Putamen (tissue), 1 donor: ENCODE results near the gene ENPP7.

ENCODE experiments used
- DNase-seq: peaks from one replicate; pipeline ENCODE4 v3.0.0-alpha.2; 2016; ENCODE audit warnings: low spot score

Gene ENPP7

DNA sequence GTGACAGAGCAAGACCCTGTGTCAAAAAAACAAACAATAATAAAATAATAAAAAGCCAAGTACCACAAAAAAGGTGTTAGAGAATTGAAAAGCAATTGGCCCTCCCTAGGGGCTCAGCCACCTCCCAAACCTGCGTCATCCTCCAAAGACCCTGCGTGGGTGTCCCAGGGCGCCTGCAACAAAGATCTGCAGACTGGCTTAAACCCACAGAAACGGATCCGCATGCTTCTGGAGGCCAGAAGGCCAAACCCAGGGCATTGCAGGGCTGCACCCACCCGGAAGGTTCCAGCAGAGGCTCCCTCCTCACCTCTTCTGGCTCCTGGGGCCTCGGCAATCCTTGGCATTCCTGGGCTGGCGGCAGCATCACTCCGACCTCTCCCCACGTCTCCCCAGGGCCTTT, 1.5 kb downstream of the ENPP7 start:
- DNase-seq, result no peak

- DNase-seq, result no peak
These were observed 2.3 kb downstream of the ENPP7 start for GRCh38 chr17:79732804-79733691.

- no peak for DNase-seq
These were observed 2.9 kb downstream of the ENPP7 start for GRCh38 chr17:79733692-79734070.

- no peak for DNase-seq
These were observed 4.4 kb downstream of the ENPP7 start for GRCh38 chr17:79735096-79735495.

- no peak for DNase-seq
These were observed 6.5 kb downstream of the ENPP7 start for GRCh38 chr17:79737046-79737921.

- DNase-seq, result no peak
These were observed 7.3 kb downstream of the ENPP7 start for GRCh38 chr17:79737922-79738578.

GRCh38 chr17:79738643-79739042, 7.9 kb downstream of the ENPP7 start:
- no peak for DNase-seq

- no peak for DNase-seq
These were observed 8.7 kb downstream of the ENPP7 start for GRCh38 chr17:79739148-79740062.

DNA sequence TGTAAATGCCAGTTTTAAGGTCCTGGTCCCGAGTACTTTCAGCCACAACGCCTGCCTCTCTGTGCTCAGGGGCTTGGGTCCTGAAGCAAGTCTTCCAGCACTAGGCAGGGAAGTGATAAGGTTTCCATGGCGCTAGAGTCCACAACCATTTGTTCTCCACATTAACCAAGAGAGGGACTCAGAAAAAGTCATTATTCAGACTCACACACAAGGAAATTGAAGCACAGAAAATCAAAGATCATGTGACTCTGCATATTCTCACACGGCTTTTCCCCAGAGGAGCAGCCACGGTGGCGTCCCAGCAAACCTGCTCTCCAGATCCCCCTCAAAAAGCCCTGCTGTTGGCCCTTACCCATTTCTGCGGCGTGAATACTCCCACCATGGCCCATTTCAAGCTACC, 9.7 kb downstream of the ENPP7 start:
- no peak for DNase-seq

- DNase-seq, result no peak
These were observed 10.6 kb downstream of the ENPP7 start for GRCh38 chr17:79741401-79741750.

DNA sequence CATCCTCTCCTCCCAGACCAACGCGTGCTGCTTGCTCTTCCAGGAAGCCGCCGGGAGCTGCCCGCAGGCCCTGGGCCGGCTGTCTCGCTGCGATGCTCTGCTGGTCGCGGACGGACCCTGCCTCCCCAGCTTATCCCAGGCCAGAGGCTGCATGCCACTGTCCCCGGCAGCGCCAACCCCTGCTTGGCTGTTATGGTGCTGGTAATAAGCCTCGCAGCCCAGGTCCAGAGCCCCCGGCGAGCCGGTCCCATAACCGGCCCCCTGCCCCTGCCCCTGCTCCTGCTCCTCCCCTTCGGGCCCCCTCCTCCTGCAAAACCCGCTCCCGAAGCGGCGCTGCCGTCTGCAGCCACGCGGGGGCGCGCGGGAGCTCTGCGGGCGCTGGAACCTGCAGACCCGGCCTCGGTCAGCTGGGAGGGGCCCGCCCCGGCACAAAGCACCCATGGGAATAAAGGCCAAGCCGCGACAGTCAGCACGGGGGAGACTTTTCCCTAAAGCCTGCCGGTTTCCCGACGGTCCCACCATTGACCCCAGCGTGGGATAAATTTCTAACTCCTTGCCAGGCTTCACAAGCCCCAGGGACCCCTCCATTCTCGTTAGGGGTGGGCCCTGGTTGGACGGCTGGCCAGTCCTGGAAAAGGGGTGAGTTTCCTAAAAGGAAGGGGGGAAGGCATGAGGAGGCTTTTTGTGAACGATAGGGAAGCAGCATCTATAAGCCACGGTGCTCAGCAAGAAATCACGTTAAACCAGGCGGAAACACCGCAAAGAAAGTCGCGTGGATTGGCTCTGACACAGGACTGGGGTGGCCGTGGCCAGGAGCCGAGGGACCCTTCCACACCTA, 11.2 kb downstream of the ENPP7 start:
- DNase-seq, result peak; percentile 46

DNA sequence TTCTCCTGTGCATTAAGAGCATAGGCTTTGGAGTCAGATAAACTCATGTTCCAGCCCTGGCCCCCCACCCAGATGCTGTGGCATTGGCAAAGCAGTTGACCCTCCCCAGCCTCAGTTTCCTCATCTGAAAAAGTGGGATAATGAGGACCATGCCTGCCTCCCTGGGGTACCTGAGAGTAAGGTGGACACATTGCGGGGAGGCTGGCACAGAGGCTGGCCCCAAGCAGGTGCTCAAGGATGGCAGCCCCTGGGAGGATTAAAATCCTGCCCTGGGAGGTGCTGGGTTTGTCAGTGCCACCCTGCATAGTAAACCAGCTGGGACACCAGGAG, 11.8 kb downstream of the ENPP7 start:
- no peak for DNase-seq

- no peak for DNase-seq
These were observed 12.3 kb downstream of the ENPP7 start for GRCh38 chr17:79742951-79743476.

- DNase-seq, result no peak
These were observed 12.9 kb downstream of the ENPP7 start for GRCh38 chr17:79743614-79744013.

DNA sequence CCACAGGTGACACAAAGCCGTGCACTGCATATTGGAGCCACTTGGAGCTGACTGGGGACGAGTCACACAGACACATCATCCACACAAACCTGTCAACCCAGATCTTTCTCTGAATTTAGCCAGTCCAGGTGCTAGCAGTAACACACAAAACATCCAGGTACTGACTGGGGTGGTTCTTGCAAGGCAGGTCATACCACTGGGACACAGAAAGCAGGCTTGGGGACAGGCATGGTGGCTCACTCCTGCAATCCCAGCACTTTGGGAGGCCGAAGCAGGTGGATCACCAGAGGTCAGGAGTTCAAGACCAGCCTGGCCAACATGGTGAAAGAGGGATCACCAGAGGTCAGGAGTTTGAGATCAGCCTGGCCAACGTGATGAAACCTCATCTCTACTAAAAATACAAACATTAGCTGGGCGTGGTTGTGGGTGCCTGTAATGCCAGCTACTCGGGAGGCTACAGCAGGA, 14.9 kb downstream of the ENPP7 start:
- DNase-seq, result no peak

DNA sequence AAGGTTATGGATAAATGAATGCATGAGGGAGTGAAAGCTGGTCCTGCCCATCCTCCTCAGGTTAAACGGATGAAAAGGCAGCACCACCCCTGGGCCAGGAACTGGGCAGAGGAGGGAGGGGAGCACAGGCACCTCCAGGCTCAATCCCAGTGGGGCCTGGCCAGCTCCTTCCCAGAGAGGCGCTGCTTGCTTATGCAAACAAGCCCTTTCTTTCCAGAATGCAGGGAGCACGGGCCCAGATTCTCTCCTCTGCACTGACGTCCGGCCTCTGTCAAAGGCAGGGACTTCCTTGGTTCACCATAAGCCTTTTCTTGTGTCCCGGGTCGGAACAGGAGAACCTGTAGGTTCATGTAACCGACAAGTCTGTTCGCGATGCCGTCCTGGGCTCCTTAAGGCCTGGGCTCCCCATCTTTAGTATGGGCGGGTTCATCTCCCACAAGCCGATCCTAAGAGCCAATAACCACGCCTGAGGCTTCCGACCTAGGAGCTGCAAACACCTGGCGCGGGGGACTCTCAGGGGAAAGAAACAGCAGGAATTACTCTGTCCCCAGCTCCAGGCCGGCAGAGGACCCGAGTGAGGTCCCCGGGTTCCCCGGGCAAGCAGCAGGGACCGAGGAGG, 16.3 kb downstream of the ENPP7 start:
- DNase-seq, result peak; percentile 47

- peak; percentile 42 for DNase-seq
These were observed 17.0 kb downstream of the ENPP7 start for GRCh38 chr17:79747508-79748294.

DNA sequence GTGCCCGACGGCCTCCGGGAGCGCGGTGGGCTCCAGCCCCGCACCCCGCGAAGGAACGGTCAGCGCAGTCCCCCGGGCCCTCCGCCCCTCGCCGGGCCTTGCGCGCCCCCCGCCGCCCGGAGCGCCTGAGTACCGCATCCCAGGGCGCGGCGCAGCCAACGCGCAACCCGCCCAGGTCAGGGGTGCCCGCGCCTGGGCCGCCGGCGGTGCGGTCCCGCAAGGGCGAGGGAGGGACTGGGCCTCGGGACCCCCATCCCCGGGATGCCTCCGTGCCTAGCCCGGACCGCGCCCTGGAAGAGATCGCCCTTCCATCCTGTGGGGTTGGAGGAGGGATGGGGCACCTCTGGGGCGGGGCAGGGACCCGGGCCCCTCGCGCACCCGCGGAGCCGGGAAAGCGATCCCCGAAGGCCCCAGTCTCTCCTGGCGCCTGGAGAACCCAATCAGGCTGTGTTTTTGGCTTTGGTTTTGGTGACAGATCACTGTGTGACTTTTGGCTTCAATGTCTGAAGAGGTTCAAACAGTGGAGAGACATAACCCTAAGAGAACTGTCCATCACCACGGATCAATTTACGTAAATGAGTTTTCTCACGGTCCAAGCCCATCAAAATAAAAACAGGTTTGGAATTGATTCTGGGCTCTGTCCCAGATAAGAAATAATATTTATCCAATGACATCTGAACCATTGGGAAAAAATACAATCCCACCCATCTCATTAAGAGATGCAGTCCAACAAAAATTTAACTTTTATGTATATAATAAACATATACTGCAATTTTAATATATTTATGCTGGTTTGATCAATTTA, 17.8 kb downstream of the ENPP7 start:
- DNase-seq, result no peak
